OCI-LY7 (cell line): ENCODE measurements around the gene CD44. TPM values are rescaled to one million over a fixed set of nuclear protein-coding genes. Genes with fewer than 3 reads are reported as not detected.
"Not testable (repeated sequence)": the region's sequence is repeated elsewhere in the genome, so short reads cannot be mapped to it uniquely, and the experiment has no call there.

ENCODE experiments used
- BruUV-seq: library from RNA; stranded (reverse); fragments of 400-500 nt; replicated peaks from 2 replicates; lab custom pipeline; 2021; lab: Mats Ljungman, UMichigan
- CTCF ChIA-PET: fragments of 300-600 bp; sonication (Branson Sonifier 250); formaldehyde crosslinking; loops from one replicate; lab custom pipeline; 2022; ENCODE audit warnings: antibody characterized with exemption; ENCODE audit not compliant: unreplicated experiment; lab: Charles Lee
- POLR2A ChIA-PET: fragments of 300-600 bp; sonication (Branson Sonifier 250); formaldehyde crosslinking; loops from one replicate; lab custom pipeline; 2022; ENCODE audit warnings: antibody characterized with exemption; lab: Charles Lee
- DNase-seq: peaks from one replicate; pipeline ENCODE4 v3.0.0-alpha.2; 2015; ENCODE audit warnings: low spot score
- H2AFZ ChIP-seq: fragments of 200-600 bp; sonication (generic), shearing (Covaris generic); 2 replicates; pipeline ENCODE4 v1.6.1; 2014; ENCODE audit warnings: mild to moderate bottlenecking, antibody characterized with exemption, low read length, moderate library complexity
- H3K27ac ChIP-seq: fragments of 200-600 bp; sonication (generic); 2 replicates; pipeline ENCODE4 v1.5.1; 2014; ENCODE audit warnings: mixed run types, low read depth, mild to moderate bottlenecking, moderate library complexity, low read length, inconsistent platforms; ENCODE audit not compliant: poor library complexity, severe bottlenecking
- H3K36me3 ChIP-seq: fragments of 200-600 bp; sonication (generic); 2 replicates; pipeline ENCODE4 v1.6.1; 2014; ENCODE audit warnings: mild to moderate bottlenecking, antibody characterized with exemption, low read length, moderate library complexity, mixed read lengths; ENCODE audit not compliant: insufficient read depth
- H3K4me1 ChIP-seq: fragments of 200-600 bp; sonication (generic); 2 replicates; pipeline ENCODE4 v1.5.1; 2014; ENCODE audit warnings: mild to moderate bottlenecking, low read length; ENCODE audit not compliant: insufficient read depth, poor library complexity, severe bottlenecking
- H3K4me2 ChIP-seq: fragments of 200-600 bp; sonication (generic); 2 replicates; pipeline ENCODE4 v1.6.1; 2014; ENCODE audit warnings: mild to moderate bottlenecking, low read length
- H3K4me3 ChIP-seq: fragments of 200-600 bp; sonication (generic); 2 replicates; pipeline ENCODE4 v1.5.1; 2014; ENCODE audit warnings: mild to moderate bottlenecking, low read depth, low read length; ENCODE audit not compliant: poor library complexity, severe bottlenecking
- H3K79me2 ChIP-seq: fragments of 200-600 bp; sonication (generic); 2 replicates; pipeline ENCODE4 v1.6.1; 2016; ENCODE audit warnings: low read depth, mild to moderate bottlenecking, low read length, moderate library complexity, mixed read lengths; ENCODE audit not compliant: insufficient read depth
- H3K9me2 ChIP-seq: fragments of 200-600 bp; sonication (generic); 2 replicates; pipeline ENCODE4 v1.6.1; 2016; ENCODE audit warnings: mild to moderate bottlenecking, low read length, mixed read lengths; ENCODE audit not compliant: insufficient read depth
- H3K9me3 ChIP-seq: fragments of 200-600 bp; sonication (generic); 2 replicates; pipeline ENCODE4 v1.6.1; 2014; ENCODE audit warnings: mild to moderate bottlenecking, mixed run types, low read length, mixed read lengths
- H4K20me1 ChIP-seq: fragments of 200-600 bp; sonication (generic); 2 replicates; pipeline ENCODE4 v1.6.1; 2014; ENCODE audit warnings: mild to moderate bottlenecking, antibody characterized with exemption, low read length, moderate library complexity, mixed read lengths; ENCODE audit not compliant: insufficient read depth
- CTCF ChIP-seq: fragments of 200-600 bp; sonication (generic); conservative IDR thresholded peaks from 2 replicates; pipeline ENCODE4 v1.5.1; 2014; ENCODE audit warnings: mild to moderate bottlenecking, antibody characterized with exemption, low read length, moderate library complexity, mixed read lengths
- EZH2phosphoT487 ChIP-seq: fragments of 200-600 bp; sonication (generic); IDR thresholded peaks from 2 replicates; pipeline ENCODE4 v1.6.1; 2018; ENCODE audit warnings: low read depth, borderline replicate concordance, mild to moderate bottlenecking, mixed run types, antibody characterized with exemption, low read length, moderate library complexity, mixed read lengths
- intact Hi-C: fragments of 100-400 bp; cut with micrococcal nuclease; formaldehyde crosslinking; loops from one replicate; pipeline ENCODE4 v1.10.0; 2022; ENCODE audit not compliant: unreplicated experiment
- total RNA-seq, 2 experiments: library from RNA; depleted of rRNA in 1 of 2; stranded (reverse); fragments of >200 nt in 1 of 2; shearing (Covaris generic) in 1 of 2; gene quantifications; 2 replicates each; pipeline ENCODE4 v1.2.3, GENCODE V29; 2014 to 2022

Gene CD44
- total RNA-seq, 2 experiments from 2014 or later: 0.55 TPM; not detected in 1

GRCh38 chr11:35225946-35226520, 87.1 kb downstream of the CD44 start:
- Histone ChIP-seq H3K4me1 (no peaks in the 10 kb centered on the region), H3K9me3 (no peaks in the 10 kb centered on the region), H3K4me3 (no peak overlapping the region), H4K20me1 (no peaks in the 10 kb centered on the region), H3K4me2 (no peak overlapping the region), H2AFZ (no peak overlapping the region), H3K9me2 (no peaks in the 10 kb centered on the region), H3K36me3 (no peaks in the 10 kb centered on the region), H3K79me2 (no peaks in the 10 kb centered on the region), H3K27ac (no peak overlapping the region)
- BruUV-seq: no TSS peak
- DNase-seq: no peak
- POLR2A ChIA-PET: no interaction called here
- CTCF ChIA-PET: no interaction called here
- TF ChIP-seq CTCF: no peak
- TF ChIP-seq EZH2phosphoT487: no peak
- intact Hi-C loops: no loop called here

- H3K27ac ChIP-seq, H3K9me3 ChIP-seq, H4K20me1 ChIP-seq, H3K4me2 ChIP-seq, DNase-seq, H3K36me3 ChIP-seq, H2AFZ ChIP-seq, intact Hi-C loops, H3K4me1 ChIP-seq, CTCF ChIA-PET, H3K9me2 ChIP-seq, BruUV-seq, H3K79me2 ChIP-seq, POLR2A ChIA-PET, H3K4me3 ChIP-seq: not testable (repeated sequence)
Observed at GRCh38 chr11:35226756-35227155, 87.8 kb downstream of the CD44 start.

- Histone ChIP-seq H3K9me2 (no peaks in the 10 kb centered on the region), H3K27ac (no peak overlapping the region), H2AFZ (no peak overlapping the region), H4K20me1 (no peaks in the 10 kb centered on the region), H3K36me3 (no peaks in the 10 kb centered on the region), H3K4me1 (no peaks in the 10 kb centered on the region), H3K4me3 (no peak overlapping the region), H3K79me2 (no peaks in the 10 kb centered on the region), H3K4me2 (no peak overlapping the region), H3K9me3 (no peaks in the 10 kb centered on the region)
- TF ChIP-seq EZH2phosphoT487 (no peak), CTCF (no peak)
- DNase-seq: no peak
- POLR2A ChIA-PET: interaction anchor here (0.6 kb wide), 1 partner anchor 264 kb away, joined by 3 read pairs; no protein-coding TSS in a partner anchor
- BruUV-seq: no TSS peak
- CTCF ChIA-PET: no interaction called here
- intact Hi-C loops: no loop called here
Observed at GRCh38 chr11:35227576-35228327, 88.8 kb downstream of the CD44 start.
